IgD-negative memory B cell (primary cell): ENCODE results near the gene TMX3. TPM values are rescaled to one million over a fixed set of nuclear protein-coding genes. Genes with fewer than 3 reads are reported as not detected.

Experiments used
- polyA plus RNA-seq: library from polyadenylated mRNA; unstranded; fragments of 300-500 nt; fragmentation: Illumina TruSeq; gene quantifications from one replicate; pipeline ENCODE4 v1.2.3, GENCODE V29; 2021

TMX3 gene
- polyA plus RNA-seq, 1 donor from 2014 or later: 13.5 TPM

Other genes starting within 250 kb of the TMX3 start
- 4.4 TPM for gene CCDC102B, start 83.0 kb upstream of the TMX3 start, polyA plus RNA-seq